Body of pancreas (tissue), 4 donors: ENCODE data around the gene NUTM2G.
"Not testable (repeated sequence)": the region's sequence is repeated elsewhere in the genome, so short reads cannot be mapped to it uniquely, and the experiment has no call there.

Experiments
- CTCF ChIP-seq, 7 experiments: fragments of 450-650 bp in 4 of 7; fragments of 200-600 bp in 3 of 7; sonication (generic) in 3 of 7; IDR thresholded peaks; one replicate each; pipeline ENCODE4 v1.5.1; 2016 to 2019; ENCODE audit warnings: antibody characterized with exemption in 7 of 7
- POLR2A ChIP-seq, 3 donors: fragments of 450-650 bp; IDR thresholded peaks; one replicate each; pipeline ENCODE4 v1.6.1; 2016; ENCODE audit warnings: antibody characterized with exemption in 3 of 3, mild to moderate bottlenecking in 2 of 3

GRCh38 chr9:96934097-96934496 is 5.5 kb downstream of the NUTM2G start:
- not testable (repeated sequence) for TF ChIP-seq POLR2A, CTCF (IDR thresholded peaks at IDR 0.05)
